Astrocyte of the cerebellum (primary cell): ENCODE measurements around the gene PLOD1.
"Not testable (repeated sequence)": the region's sequence is repeated elsewhere in the genome, so short reads cannot be mapped to it uniquely, and the experiment has no call there.

Experiments used
- DNase-seq: peaks from one replicate; pipeline ENCODE4 v3.0.0-alpha.2; 2011; ENCODE audit warnings: low read depth
- H3K4me3 ChIP-seq: 2 replicates; pipeline ENCODE4 v1.5.1; 2011; ENCODE audit warnings: mild to moderate bottlenecking, low read depth, low read length, moderate library complexity
- CTCF ChIP-seq: IDR thresholded peaks from 2 replicates; pipeline ENCODE4 v1.5.1; 2012; ENCODE audit warnings: low read length, low read depth, moderate library complexity, mild to moderate bottlenecking; ENCODE audit errors: missing control alignments
- in situ Hi-C: cut with HindIII; loops from 2 replicates; pipeline ENCODE4 v1.10.0; 2017; ENCODE audit warnings: low sequenced_read_pairs

Gene PLOD1

GRCh38 chr1:11904978-11905377 is 29.5 kb upstream of the PLOD1 start:
- no peak for TF ChIP-seq CTCF
- H3K4me3 ChIP-seq: no peak overlapping the region
- in situ Hi-C loops: no loop called here
- DNase-seq: no peak

- H3K4me3 ChIP-seq: no peak overlapping the region
- TF ChIP-seq CTCF: no peak
- in situ Hi-C loops: no loop called here
- DNase-seq: no peak
Measured at GRCh38 chr1:11906870-11907269, 27.6 kb upstream of the PLOD1 start.

GRCh38 chr1:11907275-11908094 is 27.0 kb upstream of the PLOD1 start:
- peak; percentile 92 for DNase-seq
- peak; percentile 91 for TF ChIP-seq CTCF
- in situ Hi-C loops: no loop called here
- H3K4me3 ChIP-seq: no peak overlapping the region

- peak; percentile 96 for DNase-seq
- no peak for TF ChIP-seq CTCF
- in situ Hi-C loops: no loop called here
- peak overlapping the region; percentile 57 for H3K4me3 ChIP-seq
Measured at GRCh38 chr1:11908095-11908675, 26.3 kb upstream of the PLOD1 start.

GRCh38 chr1:11910914-11911228 is 23.6 kb upstream of the PLOD1 start:
- in situ Hi-C loops, DNase-seq: not testable (repeated sequence)

GRCh38 chr1:11912000-11912399 is 22.5 kb upstream of the PLOD1 start:
- H3K4me3 ChIP-seq: no peak overlapping the region
- no peak for DNase-seq
- TF ChIP-seq CTCF: no peak
- in situ Hi-C loops: no loop called here

More at GRCh38 chr1:11910914-11911228, 23.6 kb upstream of the PLOD1 start:
- H3K4me3 ChIP-seq: not testable (repeated sequence)

- H3K4me3 ChIP-seq, in situ Hi-C loops, DNase-seq: not testable (repeated sequence)
Measured at GRCh38 chr1:11912482-11913216, 21.9 kb upstream of the PLOD1 start.
